ENCODE measurements around the gene WAS.
A peak's percentile ranks its signal among the peaks of the same experiment; 100 is the strongest.
"Not testable (repeated sequence)": the region's sequence is repeated elsewhere in the genome, so short reads cannot be mapped to it uniquely, and the experiment has no call there.

WAS gene

DNA sequence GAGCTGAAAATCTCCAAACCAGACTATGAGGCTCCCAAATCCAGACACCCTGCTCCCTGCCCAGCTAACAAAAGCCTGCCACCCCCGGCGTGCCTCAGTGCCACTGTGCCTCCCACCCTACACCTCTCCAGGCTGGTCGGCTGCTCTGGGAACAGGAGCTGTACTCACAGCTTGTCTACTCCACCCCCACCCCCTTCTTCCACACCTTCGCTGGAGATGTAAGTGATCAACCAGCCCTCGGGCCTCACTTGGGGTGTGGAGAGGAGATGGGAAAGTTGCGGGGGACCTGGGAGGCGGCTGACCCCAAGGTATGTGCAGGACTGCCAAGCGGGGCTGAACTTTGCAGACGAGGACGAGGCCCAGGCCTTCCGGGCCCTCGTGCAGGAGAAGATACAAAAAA is 1.8 kb downstream of the WAS start:
- DNase-seq (ENCODE audit: low spot score) = no peak

DNA sequence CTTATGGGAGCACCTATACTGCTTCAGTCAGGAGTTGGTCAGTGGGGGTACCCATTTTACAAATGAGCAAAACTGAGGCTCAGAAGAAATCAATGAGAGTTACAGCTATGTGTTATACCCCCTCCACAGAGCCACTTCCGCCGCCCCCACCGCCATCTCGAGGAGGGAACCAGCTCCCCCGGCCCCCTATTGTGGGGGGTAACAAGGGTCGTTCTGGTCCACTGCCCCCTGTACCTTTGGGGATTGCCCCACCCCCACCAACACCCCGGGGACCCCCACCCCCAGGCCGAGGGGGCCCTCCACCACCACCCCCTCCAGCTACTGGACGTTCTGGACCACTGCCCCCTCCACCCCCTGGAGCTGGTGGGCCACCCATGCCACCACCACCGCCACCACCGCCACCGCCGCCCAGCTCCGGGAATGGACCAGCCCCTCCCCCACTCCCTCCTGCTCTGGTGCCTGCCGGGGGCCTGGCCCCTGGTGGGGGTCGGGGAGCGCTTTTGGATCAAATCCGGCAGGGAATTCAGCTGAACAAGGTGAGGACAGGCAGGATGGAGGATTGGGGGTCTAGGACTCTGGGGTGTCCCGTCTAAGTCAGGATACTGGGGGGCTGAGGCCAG is 5.0 kb downstream of the WAS start:
- no peak for DNase-seq (ENCODE audit: low spot score)

- no peak for DNase-seq (ENCODE audit: low spot score)
These were observed 5.8 kb downstream of the WAS start for GRCh38 chrX:48689208-48689920.

DNA sequence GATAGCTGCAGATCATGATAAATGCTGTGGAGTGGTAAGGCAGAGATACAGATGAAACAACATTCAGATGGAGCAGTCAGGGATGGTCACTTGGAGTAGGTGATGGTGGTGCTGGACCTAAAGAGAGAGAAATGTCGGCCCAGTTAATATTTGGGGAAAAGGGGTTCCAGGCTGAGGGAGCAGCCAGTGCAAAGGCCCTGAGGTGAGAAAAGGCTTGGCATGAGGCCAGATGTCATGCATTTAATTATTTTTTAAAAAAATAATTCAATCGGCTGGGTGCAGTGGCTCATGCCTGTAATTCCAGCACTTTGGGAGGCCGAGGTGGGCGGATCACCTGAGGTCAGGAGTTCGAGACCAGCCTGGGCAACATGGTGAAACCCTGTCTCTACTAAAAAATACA is 8.1 kb downstream of the WAS start:
- not testable (repeated sequence) for DNase-seq (ENCODE audit: low spot score)

GRCh38 chrX:48694776-48695533 is 11.4 kb downstream of the WAS start:
- DNase-seq (ENCODE audit: low spot score) = no peak

- no peak for DNase-seq (ENCODE audit: low spot score)
These were observed 11.9 kb downstream of the WAS start for GRCh38 chrX:48695534-48695896.

- DNase-seq (ENCODE audit: low spot score) = peak; percentile 32
These were observed 12.3 kb downstream of the WAS start for GRCh38 chrX:48695925-48696300.

DNA sequence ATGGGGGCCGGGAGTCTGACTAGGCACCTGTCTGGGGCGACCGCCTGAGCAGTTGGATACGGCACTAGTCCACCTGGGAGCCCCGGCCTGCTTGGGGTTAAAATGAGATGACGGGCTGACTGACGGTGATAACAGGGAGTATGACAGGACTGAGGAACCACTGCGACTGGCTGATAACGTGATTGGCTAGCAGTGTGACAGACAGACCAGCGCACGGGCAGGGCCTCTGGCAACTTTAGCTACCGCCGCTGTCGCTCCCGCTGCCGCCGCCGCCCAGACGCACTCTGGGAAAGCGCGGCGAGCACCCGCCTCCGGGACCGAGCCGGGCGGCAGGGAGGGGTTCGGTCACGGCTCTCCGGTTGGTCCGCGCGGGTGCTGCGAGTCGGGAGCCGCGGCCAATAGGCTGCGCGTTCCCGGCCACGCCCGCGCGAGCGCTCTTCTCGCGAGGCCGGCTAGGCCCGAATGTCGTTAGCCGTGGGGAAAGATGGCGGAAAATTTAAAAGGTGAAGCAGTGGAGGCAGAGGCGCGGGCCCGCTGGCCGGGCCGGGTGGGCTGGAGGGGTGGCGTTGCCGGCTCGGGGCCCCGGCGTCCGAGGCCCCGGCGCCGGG is 12.8 kb downstream of the WAS start, which contains the start of gene SUV39H1:
TSS of gene SUV39H1 (plus strand) at position 434 of the 608 bp plus-strand sequence. CDS start at position 485, 51 bp downstream.
- peak; percentile 84 for DNase-seq (ENCODE audit: low spot score)

DNA sequence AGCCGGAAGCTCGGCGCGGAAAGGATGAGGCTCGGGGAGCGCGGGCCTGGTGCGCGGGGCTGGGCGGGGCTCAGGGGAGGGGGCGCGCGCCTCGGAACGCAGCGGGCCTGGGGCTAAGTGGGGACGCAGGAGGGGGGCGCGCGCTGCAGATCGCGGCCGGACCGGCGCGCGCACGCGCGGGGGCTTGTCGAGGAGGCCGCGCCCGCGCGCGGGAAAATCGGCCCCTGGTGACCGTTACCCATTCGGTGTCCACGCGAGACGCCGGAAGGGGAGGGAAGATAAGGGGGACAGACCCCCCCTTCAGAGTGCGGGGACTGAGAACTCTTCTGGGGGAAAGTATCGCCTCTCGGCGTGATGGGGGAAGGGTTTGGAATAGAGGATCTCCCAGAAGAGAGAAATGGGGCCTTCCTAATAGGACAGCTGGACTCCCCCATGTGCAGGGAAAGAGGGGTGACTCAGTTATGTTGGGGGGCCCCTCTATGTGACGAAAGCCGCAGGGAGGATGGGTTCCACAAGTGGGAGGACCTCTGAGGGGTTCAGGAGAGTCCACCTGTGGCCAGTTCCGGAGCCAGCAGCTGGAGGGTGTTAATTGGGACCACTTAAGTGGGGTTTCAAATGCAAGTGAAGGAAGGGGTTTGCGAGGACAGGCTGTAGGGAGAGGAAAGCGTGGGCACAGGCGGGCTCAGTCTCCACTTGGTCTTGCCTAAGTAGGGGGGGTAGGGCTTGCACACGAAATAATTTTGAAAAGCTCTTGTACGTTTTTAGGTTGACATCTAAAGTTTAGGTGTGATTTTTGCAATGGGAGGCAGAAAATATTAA is 13.5 kb downstream of the WAS start:
- no peak for DNase-seq (ENCODE audit: low spot score)

GRCh38 chrX:48698306-48698705 is 14.7 kb downstream of the WAS start:
- DNase-seq (ENCODE audit: low spot score) = no peak

- no peak for DNase-seq (ENCODE audit: low spot score)
These were observed 16.6 kb downstream of the WAS start for GRCh38 chrX:48700246-48700645.

- DNase-seq (ENCODE audit: low spot score) = no peak
These were observed 17.5 kb downstream of the WAS start for GRCh38 chrX:48700951-48701653.

GRCh38 chrX:48702032-48702431 is 18.4 kb downstream of the WAS start:
- DNase-seq (ENCODE audit: low spot score) = no peak

GRCh38 chrX:48702716-48703115 is 19.1 kb downstream of the WAS start:
- no peak for DNase-seq (ENCODE audit: low spot score)

DNA sequence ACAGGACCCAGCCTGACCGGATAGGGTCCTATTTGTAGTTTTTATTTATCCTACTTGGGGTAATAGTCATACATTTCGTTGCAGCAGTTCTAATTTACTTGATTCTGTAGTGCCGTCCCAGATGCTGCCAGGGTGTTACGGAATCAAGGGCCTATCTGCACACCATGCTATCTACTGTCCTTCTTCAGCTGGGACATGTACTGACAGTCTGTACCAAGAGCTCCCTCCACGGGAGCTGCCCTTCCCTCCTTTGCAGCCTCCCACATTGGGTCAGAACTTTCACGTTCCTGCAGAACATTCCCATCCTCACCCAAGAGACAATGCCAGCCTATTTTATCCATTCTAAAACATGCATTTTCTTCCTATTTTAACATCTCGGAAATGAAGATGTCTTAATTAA is 19.6 kb downstream of the WAS start:
- DNase-seq (ENCODE audit: low spot score) = no peak

- DNase-seq (ENCODE audit: low spot score) = peak; percentile 48
These were observed 20.3 kb downstream of the WAS start for GRCh38 chrX:48703642-48704481.

DNA sequence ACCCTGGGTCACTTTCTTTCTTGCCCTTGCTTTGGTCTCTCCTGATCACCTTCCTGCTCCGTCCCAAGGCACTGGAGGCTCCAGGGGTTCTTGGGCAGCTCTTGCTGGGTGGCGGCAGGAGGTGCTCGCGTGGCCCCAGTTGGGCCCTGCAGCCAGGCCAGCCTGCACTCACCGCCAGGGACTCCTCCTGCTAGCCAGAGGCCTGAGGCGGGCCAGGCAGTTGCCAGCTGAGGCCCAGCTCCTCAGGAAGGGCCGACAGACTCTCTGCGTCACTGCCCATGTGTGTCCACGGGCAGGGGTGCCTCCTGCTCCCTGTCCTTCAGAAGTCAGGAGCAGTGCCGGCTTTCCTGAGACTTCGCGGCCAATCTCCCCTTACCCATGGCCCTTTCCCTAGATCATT is 22.3 kb downstream of the WAS start:
- no peak for DNase-seq (ENCODE audit: low spot score)

DNA sequence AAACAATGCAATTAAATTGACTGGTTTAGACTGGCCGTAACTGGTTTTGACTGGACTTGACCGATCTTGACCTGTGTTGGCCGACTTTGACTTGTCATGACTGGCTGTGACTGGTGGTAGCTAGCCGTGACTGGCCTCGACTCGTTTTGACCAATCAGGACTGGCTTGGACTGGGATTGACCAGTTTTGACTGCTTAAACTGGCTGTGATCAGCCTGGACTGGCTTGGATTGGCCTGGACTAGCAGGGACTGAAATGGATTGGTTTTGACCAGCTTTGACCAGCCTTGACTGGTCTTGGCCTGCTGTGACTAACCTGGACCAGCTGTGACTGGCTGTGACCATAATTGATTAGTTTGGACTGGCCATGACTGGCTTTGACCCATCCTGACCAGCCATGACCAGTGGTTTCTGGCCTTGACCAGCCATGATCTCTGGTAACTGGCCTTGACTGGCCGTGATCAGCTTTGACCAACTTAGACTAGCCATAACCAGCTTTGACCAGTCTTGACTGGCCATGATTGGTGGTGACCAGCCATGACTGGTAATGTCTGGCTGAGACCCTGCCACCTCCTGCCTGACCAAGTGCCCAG is 26.0 kb downstream of the WAS start:
- DNase-seq (ENCODE audit: low spot score) = no peak

- DNase-seq (ENCODE audit: low spot score) = no peak
These were observed 27.7 kb downstream of the WAS start for GRCh38 chrX:48711162-48711928.

All from cerebellar cortex (tissue), 1 donor.